Medulla oblongata (tissue), 1 donor: ENCODE data around the gene FBLIM1.

Source experiments
- DNase-seq: peaks from one replicate; pipeline ENCODE4 v3.0.0-alpha.2; 2015; ENCODE audit errors: extremely low spot score

The FBLIM1 gene

DNA sequence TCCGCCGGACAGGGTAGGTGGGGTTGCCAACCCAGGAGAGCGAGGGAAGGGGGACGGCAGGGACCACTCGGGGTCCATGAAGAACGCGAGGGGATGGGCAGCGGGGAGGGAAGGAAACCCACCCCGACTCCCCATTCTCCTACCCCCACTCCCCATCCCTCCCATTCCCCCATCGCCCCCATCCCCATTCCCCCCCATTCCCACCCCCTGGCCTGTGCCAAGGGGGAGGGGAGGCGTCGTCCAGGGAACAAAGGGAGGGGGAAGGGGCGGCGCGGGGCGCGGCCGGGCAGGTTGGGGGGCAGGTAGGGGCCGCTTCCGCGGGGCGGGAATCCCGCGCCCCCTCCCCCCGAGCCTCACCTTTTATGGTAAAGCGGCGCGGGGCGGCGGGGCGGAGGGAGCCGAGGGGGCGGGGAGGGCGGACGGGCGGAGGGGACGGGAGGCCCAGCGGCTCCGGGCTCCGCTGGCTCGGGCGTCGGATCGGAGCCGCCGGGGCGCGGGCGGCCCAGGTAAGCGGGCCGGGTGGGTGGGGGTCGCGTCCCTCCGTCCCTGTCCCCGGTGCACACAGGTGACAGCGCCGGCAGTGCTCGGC lies at the start of gene FBLIM1:
FBLIM1 (plus strand) TSS at position 453 of the 589 bp plus-strand sequence. CDS start 6,189 bp downstream, outside the sequence.
- DNase-seq, result no peak

GRCh38 chr1:15709226-15709625 lies 49.4 kb upstream of the FBLIM1 start:
- DNase-seq, result no peak

- DNase-seq, result no peak
These were observed 46.4 kb upstream of the FBLIM1 start for GRCh38 chr1:15712168-15712567.

- DNase-seq, result peak; percentile 87
These were observed 44.0 kb upstream of the FBLIM1 start for GRCh38 chr1:15714406-15715136.

GRCh38 chr1:15717418-15718125 lies 41.0 kb upstream of the FBLIM1 start:
- DNase-seq, result no peak

DNA sequence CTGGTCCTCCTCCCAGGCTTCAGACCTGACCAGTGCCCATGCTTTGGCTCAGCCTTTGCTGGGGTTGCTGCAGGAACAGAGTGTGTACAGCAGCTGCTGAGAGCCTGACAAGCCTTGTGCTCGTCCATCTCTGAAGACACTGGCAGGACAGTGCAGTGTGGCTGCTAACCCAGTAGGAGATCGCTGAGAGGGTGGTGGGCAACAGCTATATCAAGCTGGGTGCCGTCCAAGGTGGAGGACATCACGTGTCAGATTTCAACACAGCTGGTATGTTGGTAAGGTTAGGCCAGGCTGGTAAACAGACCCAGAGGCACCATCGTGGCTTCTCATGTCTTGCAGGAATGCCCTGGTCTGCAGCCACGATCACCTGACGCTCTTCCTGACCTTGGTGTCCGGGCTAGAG lies 40.4 kb upstream of the FBLIM1 start:
- DNase-seq, result no peak

DNA sequence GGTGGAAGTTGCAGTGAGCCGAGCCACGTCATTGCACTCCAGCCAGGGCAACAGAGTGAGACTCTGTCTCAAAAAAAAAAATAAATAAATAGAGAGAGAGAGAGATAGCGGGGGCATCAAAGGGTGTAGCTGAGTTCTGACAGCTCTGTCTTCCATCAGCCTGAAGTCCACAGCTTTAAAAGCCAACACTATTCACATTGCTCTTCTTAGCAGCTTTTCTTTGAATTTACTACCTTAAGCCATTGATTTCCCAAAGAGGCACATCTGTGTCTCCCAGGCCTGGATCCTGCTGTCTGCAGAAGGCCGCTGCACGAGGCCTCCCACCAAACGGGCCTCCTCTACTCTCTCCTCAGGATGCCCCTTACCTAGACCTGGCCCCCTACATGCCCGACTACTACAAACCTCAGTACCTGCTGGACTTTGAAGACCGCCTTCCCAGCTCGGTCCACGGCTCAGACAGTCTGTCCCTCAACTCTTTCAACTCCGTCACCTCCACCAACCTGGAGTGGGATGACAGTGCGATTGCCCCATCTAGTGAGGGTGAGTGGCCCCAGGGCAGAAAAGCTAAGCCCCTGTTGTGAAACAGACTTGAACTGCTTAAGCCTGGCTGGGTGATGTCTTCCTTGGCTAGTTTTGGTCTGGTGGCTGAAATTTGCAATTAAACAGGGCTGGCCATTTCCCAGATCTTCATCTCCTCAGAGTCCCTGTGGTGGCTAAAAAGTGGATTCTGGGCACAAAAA lies 39.0 kb upstream of the FBLIM1 start:
- DNase-seq, result no peak

DNA sequence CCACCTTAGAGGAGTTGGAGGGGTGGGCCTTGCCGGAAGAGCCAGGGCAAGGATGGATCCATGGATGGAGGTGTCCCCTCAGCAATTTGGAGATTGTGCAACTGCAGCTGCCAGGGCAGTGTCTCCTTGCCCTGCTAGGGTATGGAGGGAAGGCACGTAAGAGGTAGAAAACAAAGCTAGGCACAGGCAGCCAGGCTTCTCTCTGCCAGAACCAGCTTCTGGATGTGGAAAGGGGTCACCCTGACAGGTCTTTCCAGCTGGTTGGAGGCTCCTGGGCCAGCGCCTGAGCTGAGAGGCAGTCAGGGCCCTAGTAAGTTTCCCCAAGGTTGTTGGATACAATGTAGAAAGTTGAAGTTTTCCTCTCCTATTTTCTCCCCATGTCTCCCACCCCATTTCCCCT lies 37.7 kb upstream of the FBLIM1 start:
- no peak for DNase-seq

- no peak for DNase-seq
These were observed 36.2 kb upstream of the FBLIM1 start for GRCh38 chr1:15722411-15722810.

- no peak for DNase-seq
These were observed 35.6 kb upstream of the FBLIM1 start for GRCh38 chr1:15722836-15723532.

GRCh38 chr1:15723631-15724246 lies 34.9 kb upstream of the FBLIM1 start:
- no peak for DNase-seq

- DNase-seq, result no peak
These were observed 33.4 kb upstream of the FBLIM1 start for GRCh38 chr1:15724949-15725880.

DNA sequence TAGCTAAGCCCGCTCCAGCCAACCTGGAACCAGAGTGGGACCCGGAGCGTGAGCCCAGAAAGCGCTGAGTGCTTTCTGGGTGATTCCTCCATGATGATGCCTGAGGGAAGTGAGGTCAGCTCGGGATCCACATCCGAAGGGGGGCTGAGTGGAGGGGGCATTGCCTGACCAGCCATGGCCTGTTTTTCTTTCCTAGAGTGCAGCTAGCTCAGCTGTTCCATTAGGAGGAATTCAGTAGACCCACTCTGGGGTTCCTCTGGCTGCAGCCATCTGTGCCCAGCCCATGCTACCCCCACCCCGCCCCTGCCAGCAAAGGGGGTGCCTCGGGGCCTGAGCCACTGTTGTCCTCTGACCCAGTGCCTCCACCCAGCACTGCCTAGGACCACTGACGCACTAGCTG lies 32.1 kb upstream of the FBLIM1 start:
- DNase-seq, result no peak

GRCh38 chr1:15727021-15727420 lies 31.6 kb upstream of the FBLIM1 start:
- no peak for DNase-seq

DNA sequence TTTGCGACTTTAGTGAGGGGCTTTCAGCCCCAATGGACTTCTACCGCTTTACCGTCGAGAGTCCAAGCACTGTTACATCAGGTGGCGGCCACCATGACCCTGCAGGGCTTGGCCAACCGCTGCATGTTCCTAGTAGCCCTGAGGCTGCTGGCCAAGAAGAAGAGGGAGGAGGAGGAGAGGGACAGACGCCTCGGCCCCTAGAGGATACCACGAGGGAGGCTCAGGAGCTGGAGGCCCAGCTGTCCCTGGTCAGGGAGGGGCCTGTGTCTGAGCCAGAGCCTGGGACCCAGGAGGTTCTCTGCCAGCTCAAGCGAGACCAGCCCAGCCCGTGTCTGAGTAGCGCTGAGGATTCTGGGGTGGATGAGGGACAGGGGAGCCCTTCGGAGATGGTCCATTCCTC lies 31.2 kb upstream of the FBLIM1 start:
- DNase-seq, result no peak

DNA sequence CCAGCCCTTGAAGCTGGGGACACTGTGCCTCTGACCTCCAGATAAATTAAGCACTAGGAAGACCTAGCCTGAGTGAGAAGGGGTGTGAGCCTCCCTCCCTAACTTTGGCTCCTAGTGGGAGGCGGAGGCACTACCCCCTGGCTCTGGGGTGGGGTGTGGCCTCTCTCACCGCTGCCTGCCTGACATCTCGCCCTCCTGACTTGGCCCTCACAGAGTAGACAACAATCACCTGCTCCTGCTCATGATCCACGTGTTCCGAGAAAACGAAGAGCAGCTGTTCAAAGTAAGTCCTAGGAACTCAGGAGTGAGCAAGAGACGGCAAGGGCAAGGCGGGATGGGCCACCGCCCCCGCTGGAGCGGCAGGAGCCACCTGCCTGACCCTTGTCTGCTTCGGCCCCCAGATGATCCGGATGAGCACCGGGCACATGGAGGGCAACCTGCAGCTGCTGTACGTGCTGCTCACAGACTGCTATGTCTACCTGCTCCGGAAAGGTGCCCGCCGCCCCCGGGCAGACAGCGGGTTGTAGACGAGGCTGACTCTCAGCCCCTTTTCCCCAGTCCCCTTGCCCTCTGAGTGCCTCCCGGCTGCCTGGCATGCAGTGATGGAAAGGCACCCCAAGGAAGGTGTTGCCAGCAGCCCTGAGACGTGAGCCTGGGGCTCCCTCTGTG lies 30.6 kb upstream of the FBLIM1 start:
- DNase-seq, result no peak

DNA sequence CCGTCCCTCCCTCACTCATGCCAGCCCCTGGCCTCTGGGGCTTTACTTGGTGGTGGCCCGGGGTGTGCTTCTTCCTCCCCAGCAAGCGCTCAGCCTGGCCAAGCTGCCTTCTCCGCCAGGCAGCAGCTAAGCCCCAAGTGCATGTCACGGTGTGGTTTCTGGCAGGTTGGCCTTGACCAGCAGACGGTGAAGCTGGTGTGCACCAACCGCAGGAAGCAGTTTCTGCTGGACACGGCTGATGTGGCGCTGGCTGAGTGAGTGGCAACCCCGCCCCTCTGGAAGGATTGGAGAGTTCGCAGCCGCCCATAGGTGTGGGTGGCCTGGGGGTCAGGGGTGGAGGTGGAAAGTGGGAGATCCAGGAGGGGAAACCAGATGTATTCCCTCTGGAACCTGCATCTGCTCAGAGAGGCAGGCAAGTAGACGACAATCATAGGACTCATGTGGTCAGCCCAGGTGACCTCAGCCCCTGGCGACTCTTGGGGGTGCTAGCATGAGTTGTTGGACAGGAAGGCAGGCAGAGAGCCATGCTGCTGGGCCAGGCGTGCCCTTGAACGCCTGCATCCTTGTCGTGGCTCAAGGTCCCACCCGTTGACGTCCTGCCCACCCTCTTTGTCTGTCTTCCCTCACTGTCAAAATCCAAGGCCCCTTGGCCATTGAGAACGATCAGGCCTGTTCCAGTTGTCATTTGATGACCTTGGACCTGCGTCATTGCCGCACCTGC lies 29.5 kb upstream of the FBLIM1 start:
- no peak for DNase-seq

DNA sequence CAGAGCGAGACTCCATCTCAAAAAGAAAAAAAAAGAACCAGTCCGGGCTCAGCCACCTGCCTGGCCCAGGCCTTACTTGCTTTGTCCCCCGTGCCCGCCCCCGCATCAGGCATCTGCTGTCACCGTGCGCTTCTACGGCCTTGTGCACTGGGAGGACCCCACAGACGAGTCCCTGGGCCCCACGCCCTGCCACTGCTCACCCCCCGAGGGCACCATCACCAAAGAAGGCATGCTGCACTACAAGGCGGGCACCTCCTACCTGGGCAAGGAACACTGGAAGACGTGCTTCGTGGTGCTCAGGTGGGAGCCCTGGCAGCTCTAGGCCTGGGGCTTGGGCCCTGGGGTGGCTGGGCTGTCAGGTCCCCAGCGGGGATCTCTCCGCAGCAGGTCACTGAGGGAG lies 28.2 kb upstream of the FBLIM1 start:
- DNase-seq, result no peak

DNA sequence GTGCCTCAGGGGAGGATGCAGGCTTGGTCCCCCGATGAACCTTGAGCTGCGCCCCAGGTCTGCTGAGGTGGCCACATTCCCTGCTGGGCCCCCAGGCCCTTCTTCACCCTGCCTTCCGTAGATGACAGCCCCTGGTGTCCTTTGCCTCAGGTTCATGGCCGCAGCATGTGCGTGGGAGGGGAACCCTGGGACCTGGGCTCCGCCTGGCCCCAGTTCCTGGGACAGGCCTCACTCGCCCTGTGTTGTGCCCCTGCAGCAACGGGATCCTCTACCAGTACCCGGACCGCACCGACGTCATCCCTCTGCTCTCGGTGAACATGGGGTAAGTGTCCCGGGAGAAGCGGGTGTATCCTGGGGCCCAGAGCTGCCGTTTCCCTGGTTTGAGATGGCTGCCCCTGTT lies 27.7 kb upstream of the FBLIM1 start:
- DNase-seq, result no peak
